Hepatocyte (in vitro differentiated cells): Measurements from ENCODE around the gene TCOF1.

Experiments used
- EZH2 ChIP-seq: fragments of 200-600 bp; sonication (generic); IDR thresholded peaks from 2 replicates; pipeline ENCODE4 v1.6.1; 2016; ENCODE audit warnings: antibody characterized with exemption, mild to moderate bottlenecking, borderline replicate concordance
- EZH2phosphoT487 ChIP-seq: fragments of 200-600 bp; sonication (generic); IDR thresholded peaks from one replicate; pipeline ENCODE4 v1.6.1; 2018; ENCODE audit warnings: antibody characterized with exemption, mild to moderate bottlenecking, low read depth, moderate library complexity; ENCODE audit not compliant: unreplicated experiment, severe bottlenecking
- TF ChIP-seq, protein P1 (sequence below): fragments of 200-600 bp; sonication (generic); IDR thresholded peaks from 2 replicates; pipeline ENCODE4 v1.5.1; 2016; ENCODE audit warnings: antibody characterized with exemption, mild to moderate bottlenecking; ENCODE audit not compliant: poor library complexity

DNA sequence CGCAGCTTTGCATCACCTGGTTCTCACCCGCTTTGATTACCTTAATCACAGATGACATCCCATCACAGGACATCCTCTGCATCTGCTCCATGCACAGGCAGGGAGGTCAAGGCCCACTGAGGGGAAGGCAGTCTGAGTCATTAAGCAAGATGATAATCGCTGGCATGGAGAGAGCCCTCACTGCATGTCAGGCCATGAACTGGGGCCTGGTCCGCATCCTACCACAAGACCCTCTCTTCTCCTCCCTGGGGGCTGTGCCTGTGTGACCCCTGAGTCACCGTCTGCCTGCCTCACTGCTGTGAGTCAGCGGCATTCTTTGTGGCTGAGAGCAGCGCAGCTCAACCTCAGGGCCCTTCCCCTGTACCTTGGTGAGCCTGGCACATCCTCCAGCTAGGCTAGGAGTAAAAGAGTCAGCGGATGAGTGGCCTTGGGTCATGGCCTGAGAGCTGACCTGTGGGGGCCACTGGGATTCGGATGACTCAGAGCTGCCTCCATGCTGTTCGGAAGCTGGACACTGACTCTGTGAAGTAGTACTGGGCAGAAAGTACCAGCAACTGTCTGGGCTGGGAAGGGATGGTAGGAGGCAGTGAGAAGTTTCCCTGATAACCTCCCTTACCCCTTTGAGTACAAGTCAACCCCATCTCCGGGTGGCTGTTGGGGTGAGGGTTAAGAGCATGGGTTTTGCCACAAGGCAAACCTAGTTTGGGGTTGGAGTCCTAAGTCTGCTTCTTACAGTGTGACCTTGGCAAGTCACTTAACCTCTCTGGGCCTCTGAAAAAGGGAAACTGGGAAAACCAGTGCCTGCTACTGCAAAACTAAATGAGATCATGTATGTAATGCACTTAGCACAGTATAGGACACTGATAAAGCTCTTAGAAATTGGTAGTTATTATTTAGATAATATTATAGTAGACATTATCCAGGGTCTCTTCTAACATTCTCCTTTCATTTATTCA is 40.2 kb upstream of the TCOF1 start:
- TF ChIP-seq, protein P1, sequence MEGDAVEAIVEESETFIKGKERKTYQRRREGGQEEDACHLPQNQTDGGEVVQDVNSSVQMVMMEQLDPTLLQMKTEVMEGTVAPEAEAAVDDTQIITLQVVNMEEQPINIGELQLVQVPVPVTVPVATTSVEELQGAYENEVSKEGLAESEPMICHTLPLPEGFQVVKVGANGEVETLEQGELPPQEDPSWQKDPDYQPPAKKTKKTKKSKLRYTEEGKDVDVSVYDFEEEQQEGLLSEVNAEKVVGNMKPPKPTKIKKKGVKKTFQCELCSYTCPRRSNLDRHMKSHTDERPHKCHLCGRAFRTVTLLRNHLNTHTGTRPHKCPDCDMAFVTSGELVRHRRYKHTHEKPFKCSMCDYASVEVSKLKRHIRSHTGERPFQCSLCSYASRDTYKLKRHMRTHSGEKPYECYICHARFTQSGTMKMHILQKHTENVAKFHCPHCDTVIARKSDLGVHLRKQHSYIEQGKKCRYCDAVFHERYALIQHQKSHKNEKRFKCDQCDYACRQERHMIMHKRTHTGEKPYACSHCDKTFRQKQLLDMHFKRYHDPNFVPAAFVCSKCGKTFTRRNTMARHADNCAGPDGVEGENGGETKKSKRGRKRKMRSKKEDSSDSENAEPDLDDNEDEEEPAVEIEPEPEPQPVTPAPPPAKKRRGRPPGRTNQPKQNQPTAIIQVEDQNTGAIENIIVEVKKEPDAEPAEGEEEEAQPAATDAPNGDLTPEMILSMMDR = no peak
- TF ChIP-seq EZH2 (no peak), EZH2phosphoT487 (no peak)
